ENCODE measurements around the gene AKNA.

The AKNA gene

DNA sequence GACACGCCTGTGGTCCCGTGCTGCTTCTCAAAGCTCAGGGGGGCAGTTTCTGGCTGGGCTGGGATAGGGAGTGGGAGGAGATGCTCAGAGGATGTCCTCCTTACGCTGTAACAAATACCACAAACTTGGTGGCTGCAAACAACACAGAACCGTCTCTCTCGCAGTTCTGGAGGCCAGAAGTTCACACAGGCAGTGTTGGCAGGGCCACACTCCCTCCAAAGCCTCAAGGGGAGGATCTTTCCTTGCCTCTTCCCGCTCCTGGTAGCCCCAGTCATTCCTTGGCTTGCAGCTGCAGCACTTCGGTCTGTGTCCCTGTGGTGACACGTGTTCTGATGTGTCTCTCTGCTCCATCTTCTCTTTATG is 75.3 kb downstream of the AKNA start:
- H3K9me3 ChIP-seq (ENCODE audit: control insufficient read depth in 5 of 5, low read length in 5 of 5): peaks cover 0 to 5% (median 3%) of the 10 kb centered on the region in 5 donors
- no peak overlapping the region for H3K9ac ChIP-seq (ENCODE audit: low read length in 5 of 5)
- no peak overlapping the region for H3K4me3 ChIP-seq (ENCODE audit: low read depth in 1 of 5, low read length in 5 of 5)
- no peak overlapping the region for H3K27ac ChIP-seq (ENCODE audit: low read depth, low read length)
- H3K36me3 ChIP-seq (ENCODE audit: control insufficient read depth in 5 of 5, insufficient read depth in 5 of 5, low read length in 5 of 5): peaks cover 0 to 3% (median 0%) of the 10 kb centered on the region in 5 donors
- H3K4me1 ChIP-seq (ENCODE audit: control insufficient read depth in 5 of 5, insufficient read depth in 5 of 5, low read length in 5 of 5): peaks cover 0 to 12% (median 2%) of the 10 kb centered on the region in 5 donors
- H3K27me3 ChIP-seq (ENCODE audit: control insufficient read depth in 5 of 5, insufficient read depth in 4 of 5, low read length in 5 of 5): no peaks in the 10 kb centered on the region

DNA sequence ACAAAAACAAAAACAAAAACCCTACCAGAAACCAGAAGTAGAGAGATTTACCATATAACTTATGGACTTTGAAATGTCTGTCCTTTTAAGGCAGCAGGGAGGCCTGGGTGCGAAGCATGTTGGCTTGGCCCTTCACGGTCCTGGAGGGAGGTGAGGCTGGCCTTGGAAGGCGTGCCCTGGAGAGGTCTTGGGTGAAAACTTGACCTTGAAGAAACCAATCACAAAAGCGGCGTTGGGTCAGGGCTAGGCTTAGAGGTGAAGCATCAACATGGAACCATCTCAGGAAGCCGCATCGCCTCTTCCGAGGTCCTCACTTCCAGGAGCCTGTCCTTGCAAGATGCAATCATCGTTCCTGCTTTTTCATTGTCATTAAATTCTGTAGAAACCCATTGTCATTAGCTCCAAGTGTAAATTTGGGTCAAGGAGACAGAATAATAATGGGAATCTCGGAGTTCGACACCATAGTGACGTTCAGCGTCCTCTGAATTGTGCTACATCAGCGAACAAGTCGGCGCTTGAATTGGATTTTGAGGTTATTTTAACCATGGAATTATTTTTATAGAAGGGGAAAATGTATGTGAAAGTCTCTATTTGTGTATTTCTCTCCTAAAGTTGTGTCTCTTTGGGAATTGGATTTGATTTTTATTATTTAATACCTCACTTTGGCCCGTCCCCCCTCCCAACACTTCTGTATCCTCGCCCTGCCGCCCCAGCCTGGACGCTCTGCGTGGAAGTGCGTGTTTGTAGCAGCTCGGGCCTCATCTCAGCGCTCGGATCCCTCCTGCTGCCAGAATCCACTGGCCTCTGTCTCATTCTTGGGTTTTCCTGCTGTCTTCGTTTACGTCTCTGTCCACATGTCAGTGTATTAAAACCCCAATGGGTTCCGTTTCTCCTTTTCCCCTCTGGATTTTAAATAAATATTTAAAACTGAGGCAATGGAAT is 75.9 kb downstream of the AKNA start:
- Histone ChIP-seq H3K27me3 (ENCODE audit: control insufficient read depth in 5 of 5, insufficient read depth in 4 of 5, low read length in 5 of 5) (no peaks in the 10 kb centered on the region), H3K27ac (ENCODE audit: low read depth, low read length) (no peak overlapping the region), H3K36me3 (ENCODE audit: control insufficient read depth in 5 of 5, insufficient read depth in 5 of 5, low read length in 5 of 5) (peaks cover 0 to 3% (median 0%) of the 10 kb centered on the region in 5 donors), H3K9me3 (ENCODE audit: control insufficient read depth in 5 of 5, low read length in 5 of 5) (peaks cover 0 to 5% (median 3%) of the 10 kb centered on the region in 5 donors), H3K9ac (ENCODE audit: low read length in 5 of 5) (no peak overlapping the region), H3K4me3 (ENCODE audit: low read depth in 1 of 5, low read length in 5 of 5) (no peak overlapping the region), H3K4me1 (ENCODE audit: control insufficient read depth in 5 of 5, insufficient read depth in 5 of 5, low read length in 5 of 5) (peaks cover 0 to 12% (median 2%) of the 10 kb centered on the region in 5 donors)

DNA sequence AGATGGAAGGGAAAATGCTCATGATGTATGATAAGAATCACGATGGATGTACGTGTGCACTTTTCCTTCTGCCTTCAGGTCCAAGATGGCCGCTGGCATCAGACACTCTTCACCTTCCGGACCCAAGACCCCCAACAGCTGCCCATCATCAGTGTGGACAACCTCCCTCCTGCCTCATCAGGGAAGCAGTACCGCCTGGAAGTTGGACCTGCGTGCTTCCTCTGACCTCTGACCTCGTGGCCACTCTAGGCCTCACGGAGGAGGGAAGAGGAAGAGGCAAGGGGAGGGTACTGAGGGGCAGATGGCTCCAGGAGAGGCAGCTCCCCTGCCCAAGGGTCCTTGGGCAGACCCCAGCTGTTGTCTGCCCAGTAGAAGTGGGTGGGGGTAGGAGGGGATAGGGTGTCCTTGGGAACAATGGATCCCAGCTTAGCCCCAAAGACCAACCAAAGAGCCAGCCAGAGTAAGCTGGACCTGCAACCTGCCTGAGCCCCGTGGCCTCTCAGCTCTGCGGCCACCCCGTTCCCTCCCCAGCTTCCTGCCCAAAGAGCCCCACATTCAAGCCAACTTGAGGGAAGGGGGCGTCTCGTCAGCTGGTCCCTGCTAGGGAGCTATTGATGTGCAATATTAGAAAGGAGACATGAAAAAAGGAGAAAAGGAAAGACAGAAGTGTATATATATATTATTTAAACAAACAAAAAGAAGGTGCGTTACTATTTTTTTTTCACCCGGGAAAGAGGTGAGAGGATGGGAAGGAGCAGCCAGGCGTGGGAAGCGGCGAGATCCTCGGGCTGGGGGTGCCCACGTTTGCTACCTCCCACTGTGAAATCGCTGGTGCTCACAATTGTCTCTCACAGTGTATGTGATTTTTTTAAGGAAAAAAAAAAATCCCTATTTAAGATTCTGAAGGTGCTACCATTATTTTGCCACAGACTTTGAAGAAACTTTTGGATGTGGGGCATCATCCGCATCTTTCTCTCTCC is 77.0 kb downstream of the AKNA start:
- peaks cover 0 to 3% (median 0%) of the 10 kb centered on the region in 5 donors for H3K36me3 ChIP-seq (ENCODE audit: control insufficient read depth in 5 of 5, insufficient read depth in 5 of 5, low read length in 5 of 5)

DNA sequence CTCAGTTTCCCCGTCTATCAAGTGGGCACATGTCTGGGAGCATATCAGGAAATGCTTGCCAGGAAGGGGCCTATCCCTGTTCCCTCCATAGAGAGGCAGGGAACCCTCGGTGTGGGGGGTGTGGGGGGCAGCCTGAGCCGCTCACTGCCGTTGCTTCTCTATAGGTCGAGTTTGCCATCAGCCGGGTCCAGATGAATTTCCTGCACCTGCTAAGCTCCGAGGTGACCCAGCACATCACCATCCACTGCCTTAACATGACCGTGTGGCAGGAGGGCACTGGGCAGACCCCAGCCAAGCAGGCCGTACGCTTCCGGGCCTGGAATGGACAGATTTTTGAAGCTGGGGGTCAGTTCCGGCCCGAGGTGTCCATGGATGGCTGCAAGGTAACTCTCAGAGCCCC is 78.7 kb downstream of the AKNA start:
- no peak overlapping the region for H3K27ac ChIP-seq (ENCODE audit: low read depth, low read length)
- H3K9me3 ChIP-seq (ENCODE audit: control insufficient read depth in 5 of 5, low read length in 5 of 5): no peaks in the 10 kb centered on the region
- peaks cover 0 to 3% (median 0%) of the 10 kb centered on the region in 5 donors for H3K36me3 ChIP-seq (ENCODE audit: control insufficient read depth in 5 of 5, insufficient read depth in 5 of 5, low read length in 5 of 5)

More for the DNA sequence above, 77.0 kb downstream of the AKNA start:
- Histone ChIP-seq H3K27me3 (ENCODE audit: control insufficient read depth in 5 of 5, insufficient read depth in 4 of 5, low read length in 5 of 5) (no peaks in the 10 kb centered on the region), H3K9me3 (ENCODE audit: control insufficient read depth in 5 of 5, low read length in 5 of 5) (peaks cover 0 to 5% (median 3%) of the 10 kb centered on the region in 5 donors), H3K4me3 (ENCODE audit: low read depth in 1 of 5, low read length in 5 of 5) (no peak overlapping the region), H3K9ac (ENCODE audit: low read length in 5 of 5) (no peak overlapping the region), H3K4me1 (ENCODE audit: control insufficient read depth in 5 of 5, insufficient read depth in 5 of 5, low read length in 5 of 5) (peaks cover 0 to 8% (median 2%) of the 10 kb centered on the region in 5 donors), H3K27ac (ENCODE audit: low read depth, low read length) (no peak overlapping the region)

DNA sequence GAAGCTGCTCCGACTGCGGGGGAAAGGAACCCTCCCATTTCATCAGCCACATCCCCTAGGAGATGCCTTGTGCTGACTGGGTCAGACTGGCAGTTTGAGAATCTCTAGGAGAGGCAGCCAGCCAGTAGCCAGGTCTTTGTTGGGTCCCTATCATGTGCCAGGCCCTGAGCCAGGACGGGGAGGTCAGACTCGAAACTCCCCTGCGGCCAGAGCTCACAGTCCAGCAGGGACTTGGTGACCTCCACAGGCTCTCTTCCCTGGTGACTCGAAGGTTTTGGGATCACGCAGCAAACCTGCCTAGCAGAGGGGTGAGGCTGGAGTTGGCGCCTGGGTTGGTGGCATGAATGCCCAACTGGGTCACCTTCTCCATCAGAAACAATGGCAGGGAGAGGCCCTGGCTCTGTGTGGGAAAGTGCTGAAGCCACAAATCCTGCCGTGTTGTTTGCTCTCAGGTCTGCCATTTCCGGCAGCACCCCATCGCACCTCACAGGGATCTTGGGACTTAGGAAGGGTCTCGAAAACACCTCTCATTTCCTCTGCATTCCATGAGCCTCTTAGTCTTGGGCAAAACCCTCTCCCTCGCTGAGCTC is 79.3 kb downstream of the AKNA start:
- no peaks in the 10 kb centered on the region for H3K9me3 ChIP-seq (ENCODE audit: control insufficient read depth in 5 of 5, low read length in 5 of 5)
- H3K27ac ChIP-seq (ENCODE audit: low read depth, low read length): no peak overlapping the region
- H3K36me3 ChIP-seq (ENCODE audit: control insufficient read depth in 5 of 5, insufficient read depth in 5 of 5, low read length in 5 of 5): peaks cover 0 to 3% (median 0%) of the 10 kb centered on the region in 5 donors
- no peaks in the 10 kb centered on the region for H3K27me3 ChIP-seq (ENCODE audit: control insufficient read depth in 5 of 5, insufficient read depth in 4 of 5, low read length in 5 of 5)
- H3K4me3 ChIP-seq (ENCODE audit: low read depth in 1 of 5, low read length in 5 of 5): no peak overlapping the region
- no peak overlapping the region for H3K9ac ChIP-seq (ENCODE audit: low read length in 5 of 5)
- peaks cover 0 to 6% (median 3%) of the 10 kb centered on the region in 5 donors for H3K4me1 ChIP-seq (ENCODE audit: control insufficient read depth in 5 of 5, insufficient read depth in 5 of 5, low read length in 5 of 5)

More for the DNA sequence above, 78.7 kb downstream of the AKNA start:
- Histone ChIP-seq H3K4me3 (ENCODE audit: low read depth in 1 of 5, low read length in 5 of 5) (no peak overlapping the region), H3K27me3 (ENCODE audit: control insufficient read depth in 5 of 5, insufficient read depth in 4 of 5, low read length in 5 of 5) (no peaks in the 10 kb centered on the region), H3K9ac (ENCODE audit: low read length in 5 of 5) (no peak overlapping the region), H3K4me1 (ENCODE audit: control insufficient read depth in 5 of 5, insufficient read depth in 5 of 5, low read length in 5 of 5) (peaks cover 0 to 6% (median 3%) of the 10 kb centered on the region in 5 donors)

DNA sequence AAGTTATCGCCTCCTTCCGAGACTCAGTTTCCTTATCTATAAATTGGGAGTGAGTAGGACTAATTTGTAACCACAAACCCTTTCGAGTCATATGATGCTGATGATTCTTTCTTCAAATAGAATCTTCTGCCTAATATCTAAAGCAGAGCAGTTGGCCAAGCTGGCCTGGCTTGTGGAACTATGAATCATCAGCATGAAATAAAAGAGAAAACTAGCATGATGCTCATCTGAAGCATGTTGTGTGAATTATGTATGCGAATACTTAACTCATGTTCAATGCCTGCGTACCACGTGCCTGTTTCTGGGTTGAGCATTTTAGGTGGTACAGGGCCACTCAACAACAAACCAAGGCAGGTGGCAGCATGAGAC is 79.9 kb downstream of the AKNA start:
- no peaks in the 10 kb centered on the region for H3K27me3 ChIP-seq (ENCODE audit: control insufficient read depth in 5 of 5, insufficient read depth in 4 of 5, low read length in 5 of 5)
- peaks cover 0 to 3% (median 0%) of the 10 kb centered on the region in 5 donors for H3K36me3 ChIP-seq (ENCODE audit: control insufficient read depth in 5 of 5, insufficient read depth in 5 of 5, low read length in 5 of 5)
- no peak overlapping the region for H3K4me3 ChIP-seq (ENCODE audit: low read depth in 1 of 5, low read length in 5 of 5)
- no peaks in the 10 kb centered on the region for H3K9me3 ChIP-seq (ENCODE audit: control insufficient read depth in 5 of 5, low read length in 5 of 5)
- no peak overlapping the region for H3K27ac ChIP-seq (ENCODE audit: low read depth, low read length)
- H3K9ac ChIP-seq (ENCODE audit: low read length in 5 of 5): no peak overlapping the region
- H3K4me1 ChIP-seq (ENCODE audit: control insufficient read depth in 5 of 5, insufficient read depth in 5 of 5, low read length in 5 of 5): peaks cover 0 to 6% (median 3%) of the 10 kb centered on the region in 5 donors

DNA sequence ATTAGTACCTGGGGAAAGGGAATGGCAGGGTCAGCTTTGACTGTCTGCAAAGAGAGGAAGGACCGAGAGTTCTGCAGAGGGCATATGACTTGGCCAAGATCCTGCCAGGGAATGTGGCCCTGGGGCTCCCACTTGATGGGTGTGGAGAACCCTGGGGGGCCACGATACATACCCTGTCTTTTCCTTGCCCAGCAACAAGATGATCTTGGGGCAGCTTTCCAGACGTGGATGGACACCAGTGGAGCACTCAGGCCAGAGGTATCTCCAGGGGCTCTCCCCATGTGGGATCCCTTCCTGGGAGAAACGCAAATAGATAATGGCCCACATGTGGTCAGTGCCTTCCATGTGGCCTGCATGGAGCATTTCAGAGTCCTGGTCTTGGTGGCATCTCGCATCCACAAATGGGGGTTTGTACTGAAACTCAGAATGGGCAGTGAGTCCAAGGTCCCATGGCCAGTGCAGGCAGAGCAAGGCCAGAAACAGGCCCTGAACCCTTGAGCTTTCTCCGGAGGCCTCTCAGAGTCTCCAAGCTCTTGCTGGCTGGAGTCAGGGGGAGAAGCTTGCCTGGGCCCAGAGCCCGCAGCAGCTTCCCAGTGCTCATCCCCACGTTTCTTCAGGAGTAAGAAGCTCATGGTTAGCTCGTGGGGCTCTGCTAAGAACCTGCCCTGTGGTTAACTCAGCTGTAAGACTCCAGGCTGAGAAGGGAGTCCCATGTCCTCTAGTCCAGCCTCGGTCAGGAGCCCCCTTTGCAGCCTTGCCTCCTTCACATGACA is 83.2 kb downstream of the AKNA start:
- H3K36me3 ChIP-seq (ENCODE audit: control insufficient read depth in 5 of 5, insufficient read depth in 5 of 5, low read length in 5 of 5): peaks cover 0 to 6% (median 0%) of the 10 kb centered on the region in 5 donors
- H3K4me3 ChIP-seq (ENCODE audit: low read depth in 1 of 5, low read length in 5 of 5): no peak overlapping the region
- peaks cover 0 to 6% (median 3%) of the 10 kb centered on the region in 5 donors for H3K4me1 ChIP-seq (ENCODE audit: control insufficient read depth in 5 of 5, insufficient read depth in 5 of 5, low read length in 5 of 5)
- no peak overlapping the region for H3K9ac ChIP-seq (ENCODE audit: low read length in 5 of 5)
- no peaks in the 10 kb centered on the region for H3K9me3 ChIP-seq (ENCODE audit: control insufficient read depth in 5 of 5, low read length in 5 of 5)
- H3K27me3 ChIP-seq (ENCODE audit: control insufficient read depth in 5 of 5, insufficient read depth in 4 of 5, low read length in 5 of 5): no peaks in the 10 kb centered on the region
- H3K27ac ChIP-seq (ENCODE audit: low read depth, low read length): no peak overlapping the region

DNA sequence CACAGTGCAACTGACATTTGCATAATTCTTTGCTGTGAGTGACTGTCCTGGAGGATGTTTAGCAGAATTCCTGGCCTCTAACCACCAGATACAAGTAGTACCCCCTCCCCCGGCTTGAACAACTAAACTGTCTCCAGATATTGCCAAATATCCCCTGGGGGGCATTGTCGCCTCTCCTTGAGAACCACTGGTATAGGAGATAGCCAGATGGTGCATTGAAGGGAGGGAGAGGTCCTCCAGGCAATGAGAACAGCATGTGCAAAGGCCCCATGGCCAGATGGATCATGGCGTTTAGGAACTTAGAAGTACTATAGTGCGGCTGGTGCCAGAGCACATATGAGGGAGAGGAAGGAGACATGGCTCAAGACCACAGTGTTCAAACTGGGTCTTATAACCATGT is 83.8 kb downstream of the AKNA start:
- H3K27me3 ChIP-seq (ENCODE audit: control insufficient read depth in 5 of 5, insufficient read depth in 4 of 5, low read length in 5 of 5): no peaks in the 10 kb centered on the region
- H3K4me3 ChIP-seq (ENCODE audit: low read depth in 1 of 5, low read length in 5 of 5): no peak overlapping the region
- H3K9ac ChIP-seq (ENCODE audit: low read length in 5 of 5): no peak overlapping the region
- no peak overlapping the region for H3K27ac ChIP-seq (ENCODE audit: low read depth, low read length)
- peaks cover 0 to 6% (median 0%) of the 10 kb centered on the region in 5 donors for H3K36me3 ChIP-seq (ENCODE audit: control insufficient read depth in 5 of 5, insufficient read depth in 5 of 5, low read length in 5 of 5)
- no peaks in the 10 kb centered on the region for H3K9me3 ChIP-seq (ENCODE audit: control insufficient read depth in 5 of 5, low read length in 5 of 5)
- peaks cover 0 to 8% (median 6%) of the 10 kb centered on the region in 5 donors for H3K4me1 ChIP-seq (ENCODE audit: control insufficient read depth in 5 of 5, insufficient read depth in 5 of 5, low read length in 5 of 5)

DNA sequence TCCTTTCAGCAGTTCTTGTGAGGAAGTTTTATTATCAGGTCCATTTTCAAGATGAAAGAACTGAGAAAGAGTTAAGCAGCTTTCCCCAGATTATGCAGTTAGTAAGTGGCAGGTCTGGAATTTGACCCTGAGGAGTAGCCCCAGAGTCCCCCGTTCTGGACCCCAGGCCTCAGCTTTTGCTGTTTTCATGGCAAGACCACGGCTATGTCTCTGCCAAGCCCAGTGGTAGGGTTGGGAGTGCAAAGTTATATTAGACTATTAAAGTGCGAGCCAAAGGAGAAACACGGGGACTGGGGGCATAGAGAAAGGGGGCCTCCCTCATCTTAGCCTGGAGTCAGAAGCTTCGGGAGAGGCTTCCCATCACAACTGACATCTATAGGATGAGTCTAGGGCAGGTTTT is 84.2 kb downstream of the AKNA start:
- H3K36me3 ChIP-seq (ENCODE audit: control insufficient read depth in 5 of 5, insufficient read depth in 5 of 5, low read length in 5 of 5): peaks cover 0 to 6% (median 0%) of the 10 kb centered on the region in 5 donors
- no peaks in the 10 kb centered on the region for H3K27me3 ChIP-seq (ENCODE audit: control insufficient read depth in 5 of 5, insufficient read depth in 4 of 5, low read length in 5 of 5)
- H3K9me3 ChIP-seq (ENCODE audit: control insufficient read depth in 5 of 5, low read length in 5 of 5): no peaks in the 10 kb centered on the region
- no peak overlapping the region for H3K4me3 ChIP-seq (ENCODE audit: low read depth in 1 of 5, low read length in 5 of 5)
- H3K9ac ChIP-seq (ENCODE audit: low read length in 5 of 5): no peak overlapping the region
- no peak overlapping the region for H3K27ac ChIP-seq (ENCODE audit: low read depth, low read length)
- H3K4me1 ChIP-seq (ENCODE audit: control insufficient read depth in 5 of 5, insufficient read depth in 5 of 5, low read length in 5 of 5): peaks cover 0 to 12% (median 6%) of the 10 kb centered on the region in 5 donors

All from subcutaneous abdominal adipose tissue (tissue), 5 donors.